Raji (cell line): ENCODE measurements around the gene SRPK3.

Experiments
- POLR2A ChIP-seq: IDR thresholded peaks from 2 replicates; pipeline ENCODE4 v1.6.1; 2011; ENCODE audit warnings: low read depth, low read length, control low read depth; ENCODE audit not compliant: insufficient read depth

The SRPK3 gene

DNA sequence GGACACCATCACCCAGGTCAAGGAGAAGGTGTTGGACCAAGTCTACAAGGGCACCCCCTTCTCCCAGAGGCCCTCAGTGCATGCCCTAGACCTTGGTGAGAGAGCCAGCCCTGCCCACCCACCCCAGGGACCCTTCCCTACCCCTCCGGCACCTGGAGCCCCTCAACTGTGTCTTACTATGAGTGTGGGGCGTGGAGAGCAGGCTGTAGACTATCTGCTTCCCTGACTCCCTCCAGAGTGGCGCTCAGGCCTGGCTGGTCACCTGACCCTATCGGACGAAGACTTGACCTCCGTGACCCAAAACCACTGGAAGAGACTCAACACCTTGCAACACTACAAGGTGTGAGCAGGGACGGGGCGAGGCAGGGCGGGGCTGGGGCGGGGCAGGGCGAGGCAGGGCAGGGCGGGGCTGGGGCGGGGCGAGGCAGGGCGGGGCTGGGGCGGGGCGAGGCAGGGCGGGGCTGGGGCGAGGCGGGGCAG, 4.7 kb upstream of the SRPK3 start:
- no peak for TF ChIP-seq POLR2A

GRCh38 chrX:153776611-153777045, 4.2 kb upstream of the SRPK3 start:
- TF ChIP-seq POLR2A, result no peak

DNA sequence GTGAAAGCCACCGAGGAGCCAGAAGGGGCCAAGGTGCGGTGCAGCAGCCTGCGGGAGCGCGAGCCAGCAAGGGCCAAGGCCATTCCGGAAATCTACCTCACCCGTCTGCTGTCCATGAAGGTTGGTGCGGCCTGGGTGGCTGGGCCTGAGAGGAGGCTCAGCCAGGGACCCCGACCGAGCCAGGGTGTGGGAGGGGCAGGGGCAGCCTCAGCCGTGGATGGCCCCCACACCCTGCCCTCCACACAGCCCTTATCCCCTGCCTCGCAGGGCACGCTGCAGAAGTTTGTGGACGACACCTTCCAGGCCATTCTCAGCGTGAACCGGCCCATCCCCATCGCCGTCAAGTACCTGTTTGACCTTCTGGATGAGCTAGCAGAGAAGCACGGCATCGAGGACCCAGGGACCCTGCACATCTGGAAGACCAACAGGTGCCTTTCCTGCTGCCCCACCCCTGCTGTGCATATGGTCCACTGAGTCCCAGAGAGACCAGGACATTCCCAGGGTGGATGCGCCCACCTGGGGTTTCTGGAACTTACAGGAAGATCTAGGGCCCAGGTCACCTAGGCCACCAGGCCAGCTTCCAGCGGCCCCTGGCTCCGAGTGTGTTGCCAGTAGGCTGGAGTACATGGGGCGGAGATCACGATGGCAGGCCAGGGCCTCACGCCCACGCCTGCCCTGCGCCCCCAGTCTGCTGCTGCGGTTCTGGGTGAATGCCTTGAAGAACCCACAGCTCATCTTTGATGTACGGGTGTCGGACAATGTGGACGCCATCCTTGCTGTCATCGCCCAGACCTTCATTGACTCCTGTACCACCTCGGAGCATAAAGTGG, 3.4 kb upstream of the SRPK3 start:
- no peak for TF ChIP-seq POLR2A

DNA sequence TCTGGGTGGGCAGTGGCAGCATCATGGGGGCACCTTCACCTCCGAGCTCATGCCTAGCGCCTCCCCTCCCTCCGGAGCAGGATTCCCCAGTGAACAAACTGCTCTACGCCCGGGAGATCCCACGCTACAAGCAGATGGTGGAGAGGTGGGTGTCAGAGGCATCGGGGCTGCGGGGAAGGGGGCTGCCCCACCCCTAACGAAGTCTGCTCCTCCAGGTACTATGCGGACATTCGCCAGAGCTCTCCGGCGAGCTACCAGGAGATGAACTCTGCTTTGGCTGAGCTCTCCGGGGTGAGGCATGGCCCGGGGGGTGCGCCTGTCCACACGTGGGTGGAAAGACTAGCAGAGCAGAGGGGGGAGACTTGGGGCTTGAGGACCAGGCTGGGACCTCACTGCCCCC, 2.7 kb upstream of the SRPK3 start:
- TF ChIP-seq POLR2A, result no peak

- TF ChIP-seq POLR2A, result no peak
These were observed 2.1 kb upstream of the SRPK3 start for GRCh38 chrX:153778684-153779101.

DNA sequence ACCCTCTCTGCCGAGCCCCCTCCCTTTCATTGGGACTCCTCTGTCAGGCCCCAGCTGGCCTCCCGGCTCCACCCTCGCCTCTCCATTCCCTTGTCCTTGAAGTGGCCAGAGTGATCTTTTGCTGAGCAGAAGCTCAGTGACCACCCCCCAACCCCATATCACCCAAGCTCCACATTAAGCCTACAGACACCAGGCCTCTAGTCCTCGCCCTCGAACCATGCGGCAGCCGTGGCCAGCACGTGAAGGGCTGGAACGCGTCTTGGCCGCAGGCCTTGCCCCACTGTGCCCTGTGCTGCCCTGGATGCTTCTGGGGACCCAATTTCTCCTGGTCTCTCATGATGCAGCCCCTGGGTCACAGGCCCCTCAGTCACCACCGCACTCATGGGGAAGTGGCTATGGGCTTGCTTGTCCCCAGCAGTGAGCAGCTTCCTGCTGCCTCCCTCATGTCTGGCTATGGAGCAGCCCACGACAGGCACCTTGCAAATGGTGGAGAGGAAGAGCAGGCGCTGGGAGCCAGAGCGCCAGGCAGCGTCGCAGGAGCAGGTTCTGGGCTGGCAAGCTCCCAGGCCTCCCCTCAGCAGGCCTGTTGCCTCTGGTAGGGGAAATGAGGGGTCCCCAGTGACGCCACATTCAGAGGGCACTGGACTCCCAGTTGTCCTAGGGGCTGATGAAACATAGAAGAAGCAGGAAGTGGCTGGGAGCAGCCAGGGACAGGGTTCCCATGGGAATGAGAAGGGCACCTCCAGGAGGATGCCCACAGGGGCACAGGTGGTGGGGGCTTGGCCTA, 757 bp upstream of the SRPK3 start:
- TF ChIP-seq POLR2A, result no peak

- no peak for TF ChIP-seq POLR2A
These were observed 697 bp downstream of the SRPK3 start for GRCh38 chrX:153781428-153782047.

GRCh38 chrX:153782313-153782712, 1.5 kb downstream of the SRPK3 start:
- no peak for TF ChIP-seq POLR2A

GRCh38 chrX:153782871-153783270, 2.0 kb downstream of the SRPK3 start:
- no peak for TF ChIP-seq POLR2A

GRCh38 chrX:153783378-153784013, 2.7 kb downstream of the SRPK3 start:
- no peak for TF ChIP-seq POLR2A

DNA sequence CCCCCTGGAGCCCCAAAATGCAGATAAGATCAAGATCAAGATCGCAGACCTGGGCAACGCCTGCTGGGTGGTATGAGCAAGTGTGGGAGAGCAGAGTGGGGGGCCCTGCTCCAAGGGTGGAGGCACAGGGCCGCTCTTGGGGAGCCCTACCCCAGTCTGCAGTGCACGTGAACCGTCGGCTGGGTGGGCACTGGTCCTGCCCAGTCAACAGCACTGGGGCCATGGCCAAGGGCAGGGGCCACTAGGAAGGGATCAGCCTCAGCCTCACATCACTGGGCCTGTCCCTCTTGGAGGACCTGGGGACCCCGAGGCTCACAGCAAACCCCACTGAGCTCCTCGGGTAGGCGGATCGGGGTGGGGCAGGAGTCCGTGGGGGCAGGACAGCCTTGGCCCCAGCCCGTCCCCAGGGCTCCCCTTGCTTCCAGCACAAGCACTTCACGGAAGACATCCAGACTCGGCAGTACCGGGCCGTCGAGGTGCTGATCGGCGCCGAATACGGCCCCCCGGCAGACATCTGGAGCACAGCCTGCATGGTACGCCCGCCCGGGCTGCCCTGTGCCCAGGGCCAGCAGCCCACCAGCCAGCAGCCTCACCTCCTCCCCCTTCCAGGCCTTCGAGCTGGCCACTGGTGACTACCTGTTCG, 3.6 kb downstream of the SRPK3 start:
- no peak for TF ChIP-seq POLR2A

DNA sequence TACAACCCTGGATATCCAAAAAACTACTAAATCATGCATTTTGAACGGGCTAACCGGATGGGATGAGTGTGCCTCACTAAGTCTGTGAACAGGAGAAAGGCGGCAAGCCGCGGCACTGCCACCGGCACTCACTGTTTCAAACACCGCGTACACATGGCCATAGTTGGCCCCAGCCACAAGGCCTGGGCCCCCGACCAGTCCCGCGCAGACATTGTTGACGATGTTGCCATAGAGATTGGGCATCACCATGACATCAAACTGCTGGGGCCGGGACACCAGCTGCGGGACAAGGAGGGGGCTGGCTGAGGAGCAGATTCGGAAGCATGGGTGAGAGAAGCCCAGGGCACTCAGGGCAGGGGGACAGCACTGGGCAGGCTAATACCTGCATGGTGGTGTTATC, 5.8 kb downstream of the SRPK3 start:
- no peak for TF ChIP-seq POLR2A

- TF ChIP-seq POLR2A, result no peak
These were observed 8.8 kb downstream of the SRPK3 start for GRCh38 chrX:153789654-153790053.

GRCh38 chrX:153791104-153791852, 10.4 kb downstream of the SRPK3 start:
- TF ChIP-seq POLR2A, result no peak
